Activated naive CD4-positive, alpha-beta T cell treated with anti-CD3 and anti-CD28 coated beads, Interleukin-2, amount 10 ng/mL, durations not matched to agents 7 days and 5 days (primary cell): Measurements from ENCODE around the gene AGRN.
"Not testable (repeated sequence)": the region's sequence is repeated elsewhere in the genome, so short reads cannot be mapped to it uniquely, and the experiment has no call there.

Experiments used
- CTCF ChIA-PET: fragments of 350-600 bp; sonication (Branson Sonifier 250); formaldehyde crosslinking; loops from one replicate; lab custom pipeline; 2021; ENCODE audit warnings: antibody characterized with exemption; lab: Charles Lee
- DNase-seq: peaks from one replicate; pipeline ENCODE4 v3.0.0-alpha.2; 2020
- H3K27ac Mint-ChIP-seq: one replicate; pipeline ENCODE4 v1.8.0; 2021; ENCODE audit warnings: mild to moderate bottlenecking, moderate library complexity, mixed read lengths
- H3K27me3 Mint-ChIP-seq: one replicate; pipeline ENCODE4 v1.8.0; 2021; ENCODE audit warnings: mild to moderate bottlenecking, mixed read lengths
- H3K36me3 Mint-ChIP-seq: one replicate; pipeline ENCODE4 v1.8.0; 2021; ENCODE audit warnings: mixed read lengths
- H3K4me1 Mint-ChIP-seq: one replicate; pipeline ENCODE4 v1.8.0; 2021; ENCODE audit warnings: mixed read lengths
- H3K4me3 Mint-ChIP-seq: one replicate; pipeline ENCODE4 v1.8.0; 2021; ENCODE audit warnings: mild to moderate bottlenecking, moderate library complexity, mixed read lengths
- H3K9me3 Mint-ChIP-seq: one replicate; pipeline ENCODE4 v1.8.0; 2021; ENCODE audit warnings: mixed read lengths

Gene AGRN

DNA sequence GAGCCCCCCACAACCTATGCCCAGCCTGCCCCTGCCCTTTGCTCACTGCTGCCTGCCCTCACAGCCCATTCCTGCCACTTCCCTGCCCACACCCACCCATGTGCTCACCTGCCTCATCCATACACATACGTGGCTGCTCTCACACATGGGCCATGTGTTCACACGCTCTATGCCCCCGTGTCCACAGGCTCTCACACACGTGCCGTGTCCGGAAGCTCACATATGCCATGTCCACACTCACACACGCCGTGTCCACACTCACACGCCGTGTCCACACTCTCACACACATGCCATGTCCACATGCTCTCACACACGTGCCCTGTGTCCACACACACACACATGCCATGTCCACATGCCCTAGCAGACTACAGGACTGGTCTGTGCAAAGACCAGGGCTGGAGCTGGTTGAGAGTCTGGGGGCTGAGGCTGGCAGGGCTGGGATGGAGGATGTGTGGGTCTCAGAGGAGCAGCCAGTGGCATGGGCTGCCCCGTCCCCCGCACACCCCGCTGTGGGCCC, 54.8 kb downstream of the AGRN start:
- H3K27ac Mint-ChIP-seq: no peak overlapping the region
- DNase-seq: no peak
- CTCF ChIA-PET: interaction anchor here (1.4 kb wide), 1 partner anchor 11 kb away, joined by 3 read pairs; no protein-coding TSS in a partner anchor
- H3K9me3 Mint-ChIP-seq: no peaks in the 10 kb centered on the region
- no peaks in the 10 kb centered on the region for H3K36me3 Mint-ChIP-seq
- no peak overlapping the region for H3K4me3 Mint-ChIP-seq
- peaks cover 28% of the 10 kb centered on the region for H3K27me3 Mint-ChIP-seq
- H3K4me1 Mint-ChIP-seq: peaks cover 9% of the 10 kb centered on the region

DNA sequence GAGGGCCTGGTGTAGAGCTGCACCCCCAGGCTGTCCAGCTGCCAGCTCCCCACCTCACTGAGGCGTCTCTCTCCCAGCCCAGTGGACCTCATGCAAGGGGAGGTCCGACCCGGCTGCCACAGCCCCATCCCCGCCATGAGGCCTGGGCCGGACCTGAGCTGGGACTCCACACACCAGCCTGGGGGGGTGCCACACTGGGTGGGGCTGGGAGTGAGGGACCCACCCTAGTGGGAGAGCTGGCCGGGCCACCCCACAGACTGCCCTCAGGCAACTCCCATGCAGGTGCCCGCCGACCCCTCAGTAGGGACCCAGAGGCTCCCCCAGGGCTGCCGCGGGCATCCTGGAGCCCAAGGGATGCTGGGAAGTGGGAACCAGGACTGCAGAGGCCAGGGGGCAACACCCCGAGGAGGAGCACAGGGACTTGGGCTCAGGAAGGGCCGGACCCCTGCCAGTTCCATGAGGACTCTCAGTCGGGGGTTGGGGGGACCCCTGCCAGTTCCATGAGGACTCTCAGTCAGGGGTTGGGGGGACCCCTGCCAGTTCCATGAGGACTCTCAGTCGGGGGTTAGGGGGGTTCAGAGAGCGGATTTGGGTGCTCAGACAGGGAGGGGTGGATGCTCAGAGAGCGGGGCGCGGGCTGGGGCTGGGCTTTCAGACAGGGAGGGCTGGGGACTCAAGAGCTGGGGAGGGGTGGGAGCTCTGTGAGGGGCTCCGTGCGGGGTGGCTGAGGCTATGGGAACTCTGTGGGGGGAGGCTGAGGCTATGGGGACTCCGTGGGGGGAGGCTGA, 55.4 kb downstream of the AGRN start:
- Mint-ChIP-seq H3K36me3 (no peaks in the 10 kb centered on the region), H3K27me3 (peaks cover 29% of the 10 kb centered on the region), H3K4me3 (no peak overlapping the region), H3K9me3 (no peaks in the 10 kb centered on the region), H3K27ac (no peak overlapping the region), H3K4me1 (peaks cover 4% of the 10 kb centered on the region)
- peak; percentile 8 for DNase-seq
- CTCF ChIA-PET: interaction anchor here (1.4 kb wide), 1 partner anchor 11 kb away, joined by 3 read pairs; no protein-coding TSS in a partner anchor

DNA sequence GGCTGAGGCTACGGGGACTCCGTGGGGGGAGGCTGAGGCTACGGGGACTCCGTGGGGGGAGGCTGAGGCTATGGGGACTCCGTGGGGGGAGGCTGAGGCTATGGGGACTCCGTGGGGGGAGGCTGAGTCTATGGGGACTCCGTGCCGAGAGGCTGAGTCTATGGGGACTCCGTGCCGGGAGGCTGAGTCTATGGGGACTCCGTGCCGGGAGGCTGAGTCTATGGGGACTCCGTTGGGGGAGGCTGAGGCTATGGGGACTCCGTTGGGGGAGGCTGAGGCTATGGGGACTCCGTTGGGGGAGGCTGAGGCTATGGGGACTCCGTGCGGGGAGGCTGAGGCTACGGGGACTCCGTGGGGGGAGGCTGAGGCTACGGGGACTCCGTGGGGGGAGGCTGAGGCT, 57.5 kb downstream of the AGRN start:
- CTCF ChIA-PET, H3K36me3 Mint-ChIP-seq, DNase-seq, H3K9me3 Mint-ChIP-seq, H3K4me1 Mint-ChIP-seq, H3K27ac Mint-ChIP-seq, H3K4me3 Mint-ChIP-seq: not testable (repeated sequence)
- peaks cover 27% of the 10 kb centered on the region for H3K27me3 Mint-ChIP-seq

DNA sequence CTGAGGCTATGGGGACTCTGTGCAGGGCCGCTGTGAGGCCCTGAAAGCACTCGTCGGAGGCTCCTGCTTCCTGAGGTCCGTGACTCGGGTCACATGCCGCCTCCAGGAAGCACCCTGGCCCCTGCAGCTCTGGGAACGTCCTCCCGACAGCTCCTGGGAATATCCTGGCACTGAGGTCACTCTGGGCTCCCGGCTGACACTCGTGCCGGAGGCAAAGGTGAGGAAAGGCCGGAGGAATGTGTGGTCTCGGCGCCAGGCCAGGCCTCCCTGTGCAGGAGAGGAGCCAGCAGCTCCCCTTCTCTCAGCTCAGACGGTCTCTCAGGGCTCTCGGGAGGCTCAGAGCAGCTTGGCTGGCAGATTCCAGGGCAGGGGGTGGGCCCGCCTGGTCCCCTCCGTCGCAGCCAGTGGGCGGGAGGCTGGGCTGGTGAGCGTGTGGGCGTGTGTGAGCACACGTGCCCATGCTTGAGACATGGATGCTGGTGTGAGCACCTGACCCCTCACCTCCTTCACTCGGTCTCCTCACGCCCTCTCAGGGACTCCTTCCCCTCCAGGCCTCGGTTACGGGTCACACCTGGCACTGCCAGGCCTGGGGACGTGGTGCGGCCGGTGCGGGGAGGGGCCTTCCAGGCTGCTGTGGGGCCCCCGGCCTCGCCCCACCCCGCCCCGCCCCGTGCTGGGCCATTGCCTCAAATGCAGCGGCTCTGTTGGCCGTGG, 59.6 kb downstream of the AGRN start:
- Mint-ChIP-seq H3K27me3 (peaks cover 22% of the 10 kb centered on the region), H3K27ac (peak overlapping the region; percentile 19), H3K36me3 (no peaks in the 10 kb centered on the region), H3K9me3 (no peaks in the 10 kb centered on the region), H3K4me1 (peaks cover 4% of the 10 kb centered on the region), H3K4me3 (no peak overlapping the region)
- CTCF ChIA-PET: no interaction called here
- DNase-seq: peak; percentile 45

DNA sequence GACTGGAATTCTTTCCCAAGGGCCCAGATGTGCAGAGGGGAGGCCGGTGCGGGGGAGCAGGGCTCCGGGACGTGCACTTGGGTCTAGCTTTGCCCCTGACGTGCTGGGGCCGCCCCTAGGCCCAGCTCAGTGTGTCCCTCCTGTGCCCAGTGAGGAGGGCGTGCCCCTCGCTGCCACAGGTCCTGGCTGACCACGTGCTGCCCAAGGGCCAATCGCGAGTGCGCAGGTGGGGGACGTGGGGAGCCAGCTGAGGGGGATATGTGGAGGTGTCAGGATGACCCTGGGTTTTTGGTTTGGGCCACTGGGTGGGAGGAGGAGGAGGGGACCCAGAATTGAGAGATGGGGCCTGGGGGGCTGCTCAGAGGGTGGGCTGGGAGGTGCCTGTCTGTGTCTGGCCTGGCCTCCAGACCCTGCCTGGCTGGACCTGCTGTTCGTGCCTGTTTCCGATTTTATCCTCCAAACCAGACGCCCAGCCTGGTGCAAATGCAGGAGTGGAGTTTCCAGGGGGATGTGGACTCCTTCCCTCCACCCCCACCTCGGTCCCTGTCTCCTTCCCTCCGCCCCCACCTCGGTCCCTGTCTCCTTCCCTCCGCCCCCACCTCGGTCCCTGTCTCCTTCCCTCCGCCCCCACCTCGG, 60.3 kb downstream of the AGRN start:
- CTCF ChIA-PET: no interaction called here
- peak; percentile 40 for DNase-seq
- Mint-ChIP-seq H3K4me1 (peaks cover 4% of the 10 kb centered on the region), H3K4me3 (no peak overlapping the region), H3K27me3 (peaks cover 17% of the 10 kb centered on the region), H3K36me3 (no peaks in the 10 kb centered on the region), H3K27ac (no peak overlapping the region), H3K9me3 (no peaks in the 10 kb centered on the region)

DNA sequence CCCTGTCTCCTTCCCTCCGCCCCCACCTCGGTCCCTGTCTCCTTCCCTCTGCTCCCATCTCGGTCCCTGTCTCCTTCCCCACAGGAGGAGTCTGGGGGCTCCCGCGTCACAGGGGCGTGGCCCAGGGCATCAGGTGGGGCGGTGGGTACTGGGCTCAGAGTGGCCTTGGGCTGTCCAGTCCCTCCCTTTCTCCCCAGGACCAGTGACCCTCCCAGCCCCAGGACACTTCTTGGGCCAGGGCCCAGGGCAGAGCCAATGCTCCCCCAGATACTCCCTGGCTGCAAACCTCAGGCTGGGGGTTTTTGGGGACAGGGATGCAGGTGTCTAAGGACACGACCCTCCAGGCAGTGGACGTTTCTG, 61.0 kb downstream of the AGRN start:
- H3K36me3 Mint-ChIP-seq: no peaks in the 10 kb centered on the region
- DNase-seq: peak; percentile 8
- peaks cover 17% of the 10 kb centered on the region for H3K27me3 Mint-ChIP-seq
- H3K4me1 Mint-ChIP-seq: peaks cover 4% of the 10 kb centered on the region
- H3K9me3 Mint-ChIP-seq: no peaks in the 10 kb centered on the region
- H3K4me3 Mint-ChIP-seq: no peak overlapping the region
- H3K27ac Mint-ChIP-seq: no peak overlapping the region
- CTCF ChIA-PET: no interaction called here

DNA sequence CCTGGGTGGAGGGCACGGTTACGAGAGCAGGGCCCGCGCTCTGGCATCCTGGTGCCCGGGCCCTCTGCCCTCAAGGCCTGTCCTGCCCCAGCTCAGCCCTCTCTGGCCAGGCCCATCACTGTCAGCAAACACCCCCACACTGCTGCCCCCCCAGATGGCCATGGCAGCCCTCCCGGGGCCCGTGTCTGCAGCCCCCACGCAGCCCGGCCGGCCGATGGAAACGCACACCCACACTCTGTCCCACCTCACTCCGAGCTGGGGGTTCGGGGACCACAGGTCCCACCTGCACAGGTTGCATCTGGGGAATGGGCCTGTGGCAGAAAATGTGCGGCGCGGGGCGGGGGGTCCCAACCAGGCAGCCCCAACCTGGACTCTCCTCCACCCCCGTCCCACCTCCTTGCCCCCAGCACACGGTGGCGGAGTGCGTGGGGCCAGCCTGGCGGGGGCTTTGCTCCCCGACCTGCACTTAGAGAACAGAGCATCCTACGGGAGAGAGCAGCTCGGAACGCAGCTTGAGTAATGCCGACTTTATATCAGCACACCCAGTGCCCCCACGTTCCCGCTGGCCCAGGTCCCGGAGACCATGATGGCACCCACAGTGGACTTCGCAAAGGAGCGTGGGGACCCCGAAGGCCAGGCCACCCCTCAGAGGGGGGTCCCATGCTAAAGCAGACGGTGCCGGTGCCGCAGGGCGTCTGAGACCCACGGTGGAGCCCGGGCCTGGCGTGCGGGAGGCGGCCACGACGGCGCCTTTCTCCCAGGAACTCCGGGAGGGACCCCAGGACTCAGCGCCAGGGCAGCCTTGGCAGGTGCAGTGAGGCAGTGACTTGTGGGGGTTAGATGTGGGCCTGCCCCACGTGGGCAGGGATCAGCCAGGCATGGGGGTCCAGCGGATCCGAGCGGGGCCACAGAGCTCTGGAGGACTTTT, 61.7 kb downstream of the AGRN start:
- CTCF ChIA-PET: no interaction called here
- no peak for DNase-seq
- H3K27ac Mint-ChIP-seq: no peak overlapping the region
- no peak overlapping the region for H3K4me3 Mint-ChIP-seq
- peaks cover 4% of the 10 kb centered on the region for H3K4me1 Mint-ChIP-seq
- H3K27me3 Mint-ChIP-seq: peaks cover 17% of the 10 kb centered on the region
- no peaks in the 10 kb centered on the region for H3K36me3 Mint-ChIP-seq
- no peaks in the 10 kb centered on the region for H3K9me3 Mint-ChIP-seq

DNA sequence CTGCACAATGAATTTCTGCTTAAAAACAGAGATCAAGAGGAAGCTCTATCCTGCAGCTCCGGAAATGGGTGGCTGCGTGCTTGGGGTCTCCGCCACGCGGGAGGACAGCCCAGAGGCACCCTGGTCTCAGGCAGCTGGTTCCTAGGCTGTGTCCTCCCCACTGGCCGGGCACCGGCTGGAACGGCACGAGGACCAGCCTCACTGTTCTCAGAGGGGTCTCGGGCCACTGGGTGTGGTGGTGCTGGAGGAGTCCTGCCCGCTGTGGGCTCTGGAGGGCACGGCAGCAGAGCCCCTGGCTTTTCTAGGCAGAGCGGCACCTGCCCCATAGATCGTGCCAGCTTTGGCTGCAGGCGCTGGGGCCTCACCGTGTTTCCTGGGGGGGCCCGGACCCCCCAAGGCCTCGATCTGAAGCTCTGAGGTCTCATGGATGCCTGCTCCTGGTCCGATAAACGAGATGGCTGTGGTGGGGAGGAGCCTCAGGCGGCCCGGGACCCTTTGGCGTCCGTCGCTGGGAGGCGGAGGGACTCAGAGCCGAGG, 62.4 kb downstream of the AGRN start:
- Mint-ChIP-seq H3K9me3 (no peaks in the 10 kb centered on the region), H3K27me3 (peaks cover 17% of the 10 kb centered on the region), H3K4me1 (peaks cover 4% of the 10 kb centered on the region), H3K4me3 (no peak overlapping the region), H3K36me3 (no peaks in the 10 kb centered on the region), H3K27ac (no peak overlapping the region)
- peak; percentile 19 for DNase-seq
- CTCF ChIA-PET: no interaction called here

DNA sequence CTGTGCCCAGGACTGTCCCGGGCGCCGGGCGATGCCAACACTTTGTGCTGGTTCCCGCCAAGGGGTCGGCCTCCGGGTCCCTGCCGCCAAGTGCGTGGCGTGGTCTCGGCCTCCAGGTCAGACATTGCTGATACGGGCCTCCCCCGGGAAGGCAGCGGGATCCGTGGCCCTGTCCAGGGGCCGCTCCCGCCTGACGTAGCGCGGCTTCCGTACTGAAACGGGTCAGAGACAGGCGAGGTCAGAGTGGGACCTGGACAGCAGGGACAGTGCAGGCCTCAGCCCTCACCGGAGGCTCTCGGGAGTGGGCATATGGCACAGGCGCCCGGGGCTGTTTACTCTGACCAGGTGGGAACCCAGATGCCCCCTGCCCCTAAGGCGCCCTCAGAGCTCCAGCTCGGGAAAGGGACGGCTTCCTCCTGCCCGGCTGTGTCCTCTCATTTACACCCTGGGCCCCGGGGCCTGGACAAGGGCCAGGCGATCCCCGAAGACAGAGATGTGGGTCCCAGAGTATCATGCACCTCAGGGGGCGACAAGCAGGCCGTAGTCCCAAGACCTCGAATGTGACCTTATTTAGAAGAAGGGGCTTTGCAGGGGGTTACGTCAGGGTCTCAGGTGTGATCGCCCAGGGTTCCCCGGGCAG, 63.0 kb downstream of the AGRN start:
- Mint-ChIP-seq H3K27me3 (peaks cover 17% of the 10 kb centered on the region), H3K4me1 (peaks cover 4% of the 10 kb centered on the region), H3K9me3 (no peaks in the 10 kb centered on the region), H3K4me3 (no peak overlapping the region), H3K27ac (no peak overlapping the region), H3K36me3 (no peaks in the 10 kb centered on the region)
- CTCF ChIA-PET: no interaction called here
- peak; percentile 19 for DNase-seq

DNA sequence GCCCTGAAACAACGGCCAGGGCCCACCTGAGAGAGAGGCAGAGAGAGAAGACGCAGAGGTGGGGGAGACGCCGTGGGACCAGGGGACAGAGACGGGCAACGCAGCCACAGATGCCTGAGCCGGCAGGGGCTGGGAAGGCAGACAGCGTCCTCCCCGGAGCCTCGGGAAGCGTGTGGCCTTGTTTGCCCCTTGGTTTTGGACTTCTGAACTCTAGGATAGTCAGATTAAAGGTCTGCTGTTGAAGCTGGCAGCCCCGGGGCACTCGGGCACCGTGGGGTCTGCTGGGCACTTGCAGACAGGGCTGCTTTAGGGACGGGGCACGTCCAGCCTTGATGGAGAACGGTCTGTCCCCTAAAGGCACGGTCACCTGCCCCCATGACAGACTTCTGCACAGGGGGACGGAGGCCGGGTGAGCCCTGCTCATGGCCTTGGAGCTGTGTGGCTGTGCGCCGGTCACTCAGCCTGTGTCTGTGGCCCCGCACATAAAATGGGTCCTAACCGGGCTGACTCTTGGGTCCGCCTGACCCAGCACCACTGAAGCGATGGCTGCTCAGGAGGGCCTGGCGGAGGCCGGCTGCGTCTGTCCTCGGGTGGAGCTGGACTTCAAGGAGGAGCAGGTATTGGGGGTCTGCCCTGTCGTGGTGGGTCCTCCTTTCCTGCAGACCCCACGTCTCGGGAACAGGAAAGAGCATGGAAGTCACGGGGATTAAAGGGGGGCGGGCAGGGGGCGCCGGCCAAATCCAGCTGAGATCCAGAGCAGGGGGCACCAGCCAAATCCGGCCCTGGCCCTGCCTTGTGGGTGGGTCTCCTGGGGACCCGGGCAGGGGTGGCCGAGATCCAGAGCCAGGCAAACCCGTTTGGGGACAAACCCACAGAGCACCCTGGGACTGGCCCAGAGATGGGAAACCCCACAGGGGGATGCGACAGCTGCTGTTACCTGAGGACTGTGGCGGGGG, 63.8 kb downstream of the AGRN start:
- H3K36me3 Mint-ChIP-seq: no peaks in the 10 kb centered on the region
- no peaks in the 10 kb centered on the region for H3K9me3 Mint-ChIP-seq
- no peak for DNase-seq
- H3K4me3 Mint-ChIP-seq: no peak overlapping the region
- H3K27me3 Mint-ChIP-seq: peaks cover 17% of the 10 kb centered on the region
- H3K27ac Mint-ChIP-seq: no peak overlapping the region
- CTCF ChIA-PET: no interaction called here
- peaks cover 4% of the 10 kb centered on the region for H3K4me1 Mint-ChIP-seq

DNA sequence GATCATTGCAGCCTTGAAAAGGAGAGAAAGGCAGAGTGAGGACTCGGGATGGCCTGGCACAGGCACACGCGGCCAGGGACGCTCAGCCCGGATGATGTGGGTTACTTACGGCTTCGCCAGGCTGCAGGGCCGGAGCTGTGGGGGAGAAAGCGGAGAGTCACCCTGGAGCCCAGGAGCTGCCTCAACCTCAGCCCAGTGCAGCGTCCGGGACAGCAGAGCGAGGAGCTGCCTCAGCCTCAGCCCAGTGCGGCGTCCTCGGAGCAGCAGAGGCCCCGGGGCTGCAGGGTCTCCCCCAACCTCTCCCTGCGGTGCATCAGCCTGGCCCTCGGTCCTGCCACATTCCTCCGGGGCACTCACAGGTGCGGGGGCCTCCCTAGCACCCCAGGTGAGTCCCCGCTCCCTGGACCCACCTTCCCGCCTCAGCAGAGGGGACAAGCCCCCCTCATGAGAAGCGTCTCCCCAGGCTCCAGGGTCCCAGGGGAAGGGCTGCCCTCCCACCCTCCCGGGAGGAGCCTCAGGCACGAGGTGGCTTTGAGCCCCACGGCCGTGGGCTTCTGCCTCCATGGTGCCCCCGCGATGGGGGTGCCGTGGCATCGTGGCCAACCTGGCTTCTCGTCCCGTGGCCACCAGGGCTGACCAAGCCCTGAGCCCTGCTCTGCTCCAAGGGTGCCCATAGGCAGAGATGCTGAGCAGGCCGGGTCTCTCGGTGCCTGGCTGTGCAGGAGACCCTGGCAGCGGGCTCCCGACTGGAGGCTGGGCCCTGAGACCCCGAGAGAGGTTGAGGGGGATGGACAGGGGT, 64.7 kb downstream of the AGRN start:
- Mint-ChIP-seq H3K9me3 (no peaks in the 10 kb centered on the region), H3K4me3 (no peak overlapping the region), H3K36me3 (no peaks in the 10 kb centered on the region), H3K27me3 (peaks cover 12% of the 10 kb centered on the region), H3K4me1 (peaks cover 1% of the 10 kb centered on the region), H3K27ac (no peak overlapping the region)
- no peak for DNase-seq
- CTCF ChIA-PET: no interaction called here
